ENCODE measurements around the gene FEZF1. TPM values are rescaled to one million over a fixed set of nuclear protein-coding genes. Genes with fewer than 3 reads are reported as not detected.

The FEZF1 gene
- total RNA-seq, 1 donor from 2014 or later: not detected

DNA sequence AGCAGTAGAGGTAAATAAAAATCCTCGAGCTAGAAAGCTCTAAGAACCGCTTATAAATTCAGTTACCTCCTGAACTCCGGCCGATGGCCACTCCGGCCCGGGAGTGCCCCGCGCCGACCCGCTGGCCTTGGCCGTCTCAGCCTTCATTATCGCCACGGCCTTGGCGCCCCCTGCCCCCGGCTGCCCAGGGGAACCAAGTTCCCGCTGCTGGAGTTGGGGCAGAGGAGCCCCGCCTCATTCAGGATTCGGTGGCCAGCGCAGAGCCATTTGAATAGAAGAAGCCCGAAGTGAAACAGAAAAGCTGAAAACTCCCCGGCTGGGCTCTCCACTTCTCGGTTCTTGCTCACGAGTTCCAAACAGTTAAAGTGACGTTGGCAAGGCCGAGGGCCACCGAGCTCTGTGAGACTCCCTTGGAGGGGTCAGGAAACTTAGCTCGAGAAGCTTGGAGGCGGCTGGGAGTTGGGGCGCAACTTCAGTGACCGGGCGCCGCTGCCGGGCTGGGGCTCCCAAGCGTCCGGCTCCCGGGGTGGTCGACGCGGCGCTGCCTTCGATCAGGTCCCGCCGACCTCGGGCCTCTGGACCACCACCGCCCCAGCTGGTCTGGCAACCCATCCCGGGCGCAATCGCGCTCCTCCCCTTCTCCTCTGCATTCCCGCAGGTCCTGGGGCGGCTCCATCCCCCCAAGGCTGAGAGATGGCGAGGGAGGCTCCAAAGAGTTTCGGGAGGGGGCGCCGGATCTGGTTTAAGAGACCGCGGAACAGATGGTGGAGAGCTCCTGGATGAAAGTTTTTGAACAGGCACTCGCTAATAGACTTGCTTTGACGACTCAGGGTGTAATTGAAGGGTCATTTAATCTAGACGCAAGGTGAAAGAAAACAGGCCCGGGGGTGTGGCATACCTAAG, 5.8 kb upstream of the FEZF1 start:
- TF ChIP-seq, protein P1, sequence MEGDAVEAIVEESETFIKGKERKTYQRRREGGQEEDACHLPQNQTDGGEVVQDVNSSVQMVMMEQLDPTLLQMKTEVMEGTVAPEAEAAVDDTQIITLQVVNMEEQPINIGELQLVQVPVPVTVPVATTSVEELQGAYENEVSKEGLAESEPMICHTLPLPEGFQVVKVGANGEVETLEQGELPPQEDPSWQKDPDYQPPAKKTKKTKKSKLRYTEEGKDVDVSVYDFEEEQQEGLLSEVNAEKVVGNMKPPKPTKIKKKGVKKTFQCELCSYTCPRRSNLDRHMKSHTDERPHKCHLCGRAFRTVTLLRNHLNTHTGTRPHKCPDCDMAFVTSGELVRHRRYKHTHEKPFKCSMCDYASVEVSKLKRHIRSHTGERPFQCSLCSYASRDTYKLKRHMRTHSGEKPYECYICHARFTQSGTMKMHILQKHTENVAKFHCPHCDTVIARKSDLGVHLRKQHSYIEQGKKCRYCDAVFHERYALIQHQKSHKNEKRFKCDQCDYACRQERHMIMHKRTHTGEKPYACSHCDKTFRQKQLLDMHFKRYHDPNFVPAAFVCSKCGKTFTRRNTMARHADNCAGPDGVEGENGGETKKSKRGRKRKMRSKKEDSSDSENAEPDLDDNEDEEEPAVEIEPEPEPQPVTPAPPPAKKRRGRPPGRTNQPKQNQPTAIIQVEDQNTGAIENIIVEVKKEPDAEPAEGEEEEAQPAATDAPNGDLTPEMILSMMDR (IDR thresholded peaks at IDR 0.05; ENCODE audit: insufficient read depth, low read length, poor library complexity, severe bottlenecking): no peak
- H3K4me3 ChIP-seq (ENCODE audit: low read depth, low read length): no peak overlapping the region
- H3K27me3 ChIP-seq (ENCODE audit: control insufficient read depth, insufficient read depth, low read length): peaks cover 79% of the 10 kb centered on the region
- H3K36me3 ChIP-seq (ENCODE audit: control insufficient read depth, insufficient read depth, low read length): no peaks in the 10 kb centered on the region
- no peak for DNase-seq (ENCODE audit: low read depth)

DNA sequence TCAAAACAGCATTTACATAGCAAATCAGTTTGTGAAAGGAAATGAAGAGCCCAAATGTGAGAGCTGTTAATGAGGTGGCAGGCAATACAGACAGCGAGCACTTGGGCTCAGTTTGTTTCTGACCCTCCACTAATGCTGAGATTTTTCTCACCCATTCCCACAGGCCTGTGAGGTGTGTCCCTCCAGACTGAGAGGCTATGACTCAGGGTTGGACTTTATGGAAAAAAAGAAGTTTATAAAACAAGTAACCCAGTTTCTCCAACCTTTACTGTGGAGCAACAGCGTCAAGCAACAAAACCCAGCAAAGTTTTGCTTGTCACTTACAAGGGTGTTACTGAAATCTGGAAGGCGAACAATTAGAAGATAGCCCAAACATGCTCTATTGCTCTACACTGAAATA, 4.9 kb upstream of the FEZF1 start:
- Histone ChIP-seq H3K27me3 (ENCODE audit: control insufficient read depth, insufficient read depth, low read length) (peaks cover 79% of the 10 kb centered on the region), H3K36me3 (ENCODE audit: control insufficient read depth, insufficient read depth, low read length) (no peaks in the 10 kb centered on the region), H3K4me3 (ENCODE audit: low read depth, low read length) (no peak overlapping the region)
- TF ChIP-seq, protein P1 (IDR thresholded peaks at IDR 0.05; ENCODE audit: insufficient read depth, low read length, poor library complexity, severe bottlenecking): no peak
- DNase-seq (ENCODE audit: low read depth): no peak

DNA sequence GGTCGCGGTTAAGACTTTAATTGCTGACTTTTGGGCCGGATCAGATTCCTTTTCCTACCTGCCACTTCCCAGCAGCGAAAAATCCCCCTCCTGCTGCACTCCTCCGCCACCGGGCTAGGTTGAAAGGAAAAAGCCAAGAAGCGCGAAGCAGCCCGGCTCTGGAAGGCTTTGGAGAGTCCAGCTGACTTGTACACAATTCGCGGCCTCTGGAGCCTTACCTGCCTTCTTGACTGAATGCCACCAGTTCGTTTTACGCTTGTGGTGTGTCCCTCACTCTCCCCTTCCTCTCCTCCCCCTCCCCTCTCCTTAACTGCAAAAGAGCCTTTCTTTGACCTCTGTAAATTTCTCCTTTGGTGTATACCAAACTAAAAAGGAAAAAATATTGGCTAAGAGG, 2.7 kb upstream of the FEZF1 start:
- TF ChIP-seq, protein P1 (IDR thresholded peaks at IDR 0.05; ENCODE audit: insufficient read depth, low read length, poor library complexity, severe bottlenecking): no peak
- Histone ChIP-seq H3K4me3 (ENCODE audit: low read depth, low read length) (no peak overlapping the region), H3K27me3 (ENCODE audit: control insufficient read depth, insufficient read depth, low read length) (peaks cover 92% of the 10 kb centered on the region), H3K36me3 (ENCODE audit: control insufficient read depth, insufficient read depth, low read length) (no peaks in the 10 kb centered on the region)
- DNase-seq (ENCODE audit: low read depth): no peak

DNA sequence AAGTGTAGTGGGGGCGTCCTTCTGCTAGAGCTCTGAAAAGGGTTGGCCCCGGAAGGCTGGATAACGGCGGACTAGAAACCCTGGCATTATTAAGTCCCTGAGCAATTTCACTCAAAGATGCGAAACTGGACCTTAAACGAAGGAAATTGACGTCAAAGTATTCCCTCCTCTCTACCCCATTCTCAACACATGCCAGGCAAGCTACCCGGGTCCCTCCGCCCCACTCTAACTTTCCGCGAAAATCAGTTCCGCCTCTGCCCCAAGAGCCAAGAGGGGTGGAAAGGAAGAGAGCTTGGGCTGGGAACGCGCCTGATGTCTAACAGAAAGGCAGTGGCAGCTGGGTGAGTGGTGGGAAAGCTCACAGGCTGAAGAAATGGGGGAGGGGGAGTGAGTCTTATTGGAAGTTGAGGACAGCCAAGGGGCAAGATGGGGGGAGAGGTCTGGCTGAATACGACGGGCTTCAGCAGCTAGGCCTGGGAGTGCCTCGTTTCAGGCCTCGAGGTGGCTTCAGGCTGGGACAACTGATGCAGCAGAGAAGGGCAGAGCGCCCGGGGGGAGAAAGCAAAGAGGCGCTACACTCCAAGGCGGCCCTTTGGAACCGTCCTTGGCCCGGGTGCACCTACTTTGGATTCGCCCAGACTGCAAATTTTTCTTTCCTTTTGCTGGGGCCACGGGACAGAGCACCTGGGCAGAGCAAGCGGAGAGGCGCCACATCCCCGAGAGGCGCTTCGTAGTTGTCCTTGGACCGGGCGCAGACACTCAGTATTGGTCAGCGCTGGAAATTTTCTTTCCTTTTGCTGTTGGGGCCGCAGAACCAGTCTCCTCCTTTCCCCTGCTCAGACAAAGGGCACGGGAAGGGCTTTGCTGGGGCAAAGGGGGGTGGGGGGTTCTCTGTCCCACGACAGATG, 2.0 kb upstream of the FEZF1 start:
- TF ChIP-seq, protein P1 (IDR thresholded peaks at IDR 0.05; ENCODE audit: insufficient read depth, low read length, poor library complexity, severe bottlenecking): no peak
- Histone ChIP-seq H3K27me3 (ENCODE audit: control insufficient read depth, insufficient read depth, low read length) (peaks cover 93% of the 10 kb centered on the region), H3K4me3 (ENCODE audit: low read depth, low read length) (no peak overlapping the region), H3K36me3 (ENCODE audit: control insufficient read depth, insufficient read depth, low read length) (no peaks in the 10 kb centered on the region)
- DNase-seq (ENCODE audit: low read depth): no peak

DNA sequence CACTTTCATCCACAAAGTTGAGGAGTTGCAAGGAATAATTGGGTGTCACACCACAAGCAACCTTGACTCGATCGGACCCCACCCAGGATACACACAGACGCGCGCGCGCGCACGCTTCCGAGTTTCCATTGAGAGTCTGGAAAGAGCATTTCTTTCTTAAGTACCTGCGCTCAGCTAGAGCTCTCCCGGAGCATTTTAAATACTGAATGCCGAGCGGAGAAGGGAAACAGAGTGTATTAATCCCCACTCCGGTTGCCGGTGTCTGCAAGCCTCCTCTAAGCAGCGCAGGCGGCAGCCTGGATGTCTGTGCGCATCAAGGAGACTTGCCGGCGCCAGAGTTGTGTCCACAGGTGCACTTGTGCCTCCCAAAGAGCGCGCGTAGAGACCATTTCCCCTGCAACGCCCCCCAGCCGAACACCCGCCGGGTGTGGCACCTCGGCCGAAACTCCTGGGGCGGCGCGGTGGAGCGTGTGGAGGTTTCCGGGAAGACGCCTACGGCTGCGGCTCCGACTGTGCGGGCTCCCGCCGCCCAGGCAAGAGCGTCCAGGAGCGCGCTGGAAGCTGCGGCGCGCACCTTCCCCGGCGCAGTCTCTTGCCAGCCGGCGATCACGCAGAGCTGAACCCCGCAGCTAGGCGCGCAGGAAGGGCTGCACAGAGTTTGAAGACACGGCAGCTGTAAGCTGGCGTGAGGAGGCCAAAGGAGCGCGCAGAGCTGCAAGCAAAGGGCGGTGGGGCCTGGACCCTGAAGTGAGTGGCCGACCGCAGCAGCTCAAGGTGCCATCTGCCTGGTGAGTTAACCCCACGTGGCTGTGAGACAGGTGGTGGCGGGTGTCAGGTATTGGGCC, 1.1 kb upstream of the FEZF1 start:
- TF ChIP-seq, protein P1 (IDR thresholded peaks at IDR 0.05; ENCODE audit: insufficient read depth, low read length, poor library complexity, severe bottlenecking): no peak
- Histone ChIP-seq H3K36me3 (ENCODE audit: control insufficient read depth, insufficient read depth, low read length) (no peaks in the 10 kb centered on the region), H3K4me3 (ENCODE audit: low read depth, low read length) (no peak overlapping the region), H3K27me3 (ENCODE audit: control insufficient read depth, insufficient read depth, low read length) (peaks cover 90% of the 10 kb centered on the region)
- no peak for DNase-seq (ENCODE audit: low read depth)
